NCI-H187 (cell line): Measurements from ENCODE around the gene NBEA.

Source experiments
- DNase-seq, 2 experiments: peaks; one replicate each; lab custom pipeline; 2025; lab: John Stamatoyannopoulos, UW

The NBEA gene

GRCh38 chr13:35474496-35475211 is 532.6 kb downstream of the NBEA start:
- no peak for DNase-seq

- DNase-seq, result peak in 1 of 2 experiments; percentile 35
Observed at GRCh38 chr13:35475212-35475959, 533.3 kb downstream of the NBEA start.

- DNase-seq, result peak; percentile 36 to 58
Observed at GRCh38 chr13:35475960-35476943, 534.2 kb downstream of the NBEA start, which contains the start of gene MAB21L1. TSS of gene MAB21L1 (minus strand) at chr13:35476689. CDS start at chr13:35476138, 551 bp downstream.

- DNase-seq, result no peak
Observed at GRCh38 chr13:35477386-35477946, 535.4 kb downstream of the NBEA start.

- DNase-seq, result no peak
Observed at GRCh38 chr13:35478271-35479037, 536.4 kb downstream of the NBEA start.

- no peak for DNase-seq
Observed at GRCh38 chr13:35479038-35479492, 537.0 kb downstream of the NBEA start.

DNA sequence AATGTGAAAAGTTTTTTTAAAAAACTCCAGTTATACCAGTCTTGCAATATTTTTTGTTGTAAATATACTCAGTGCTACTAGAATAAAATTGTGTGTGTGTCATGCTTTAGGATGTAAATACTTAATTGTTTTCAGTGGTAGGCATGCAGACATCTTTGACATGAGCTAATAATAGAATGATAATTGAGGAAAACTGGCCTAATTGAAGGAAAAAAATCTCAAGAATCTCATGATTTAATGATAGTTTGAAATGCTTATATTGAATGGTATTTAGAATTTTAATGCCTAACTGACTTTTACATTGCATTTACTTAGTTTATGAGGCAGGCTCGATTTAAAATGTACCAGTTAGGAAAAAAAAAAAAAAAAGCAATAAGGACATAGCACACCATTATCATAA is 537.6 kb downstream of the NBEA start:
- DNase-seq, result no peak

DNA sequence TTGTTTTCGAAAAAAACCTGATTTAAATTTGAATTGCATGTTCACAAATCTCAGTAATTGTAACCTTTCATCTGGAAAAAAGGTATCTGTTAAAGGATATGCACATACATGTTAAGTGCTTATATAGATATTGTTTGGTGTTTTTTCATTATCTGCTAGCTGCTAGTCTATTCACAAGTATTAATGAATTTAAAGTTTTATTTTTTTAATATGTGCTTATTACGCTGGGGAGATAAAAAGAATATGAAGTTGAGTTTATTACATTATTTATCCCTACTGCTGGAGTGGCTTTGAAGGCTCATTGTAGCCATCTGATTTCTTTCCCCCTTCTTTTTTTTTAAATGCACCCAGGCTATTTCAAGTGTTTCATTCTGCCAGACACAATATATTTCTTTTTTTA is 538.3 kb downstream of the NBEA start:
- DNase-seq, result no peak

- DNase-seq, result no peak
Observed at GRCh38 chr13:35481777-35482176, 539.7 kb downstream of the NBEA start.

DNA sequence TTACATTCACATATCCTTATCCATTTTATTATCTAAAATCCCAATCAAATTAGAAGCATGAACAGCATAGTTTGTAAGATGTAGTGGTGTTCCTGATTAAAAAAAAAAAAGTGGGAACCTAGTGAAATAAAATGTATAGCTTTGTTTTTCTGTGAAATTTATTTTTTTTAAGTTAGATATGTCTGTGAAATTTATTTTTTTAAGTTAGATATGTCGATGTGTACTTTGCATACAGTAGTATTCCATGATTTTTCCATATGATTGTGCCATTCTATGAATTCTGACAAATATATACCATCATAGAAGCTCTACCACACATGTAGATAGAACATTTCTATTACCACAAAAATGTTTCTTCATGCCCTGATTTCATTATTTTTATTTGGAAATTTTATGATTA is 540.5 kb downstream of the NBEA start:
- no peak for DNase-seq

DNA sequence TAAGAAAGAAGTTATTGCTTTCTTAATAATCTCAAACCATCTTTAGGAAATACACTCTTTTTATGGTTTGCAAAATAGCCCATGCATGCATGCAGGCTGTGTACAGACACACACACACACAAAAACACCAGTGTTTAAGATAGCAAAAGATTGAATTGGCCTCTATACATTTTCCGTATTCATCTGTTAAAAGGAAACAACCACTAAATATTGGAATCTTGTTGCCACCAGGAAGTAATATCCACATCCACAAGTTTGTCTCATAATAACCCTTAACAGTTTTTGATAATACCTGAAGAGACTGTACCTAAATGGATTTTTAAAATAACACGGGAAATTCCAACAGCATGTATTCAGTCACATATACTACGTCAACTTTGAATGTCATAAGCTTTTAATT is 541.7 kb downstream of the NBEA start:
- no peak for DNase-seq

DNA sequence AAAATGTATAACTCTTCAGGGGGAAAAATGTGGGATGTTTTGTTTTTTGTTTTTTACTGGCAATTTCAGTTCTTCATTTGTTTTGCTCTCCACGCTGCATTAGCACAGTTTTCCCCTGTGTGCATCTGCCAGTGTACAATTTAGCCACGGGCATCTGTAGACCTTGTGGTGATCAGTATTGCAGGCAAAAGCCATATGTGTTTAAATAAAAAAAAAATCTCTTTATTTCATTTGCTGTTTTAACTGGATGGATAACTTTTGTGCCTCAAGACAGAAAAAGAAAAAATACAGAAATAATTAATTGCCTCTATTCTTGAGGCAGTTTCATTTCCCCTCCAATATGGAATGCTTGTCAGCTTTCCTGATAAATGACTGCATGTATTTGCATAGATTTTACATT is 542.3 kb downstream of the NBEA start:
- DNase-seq, result no peak

DNA sequence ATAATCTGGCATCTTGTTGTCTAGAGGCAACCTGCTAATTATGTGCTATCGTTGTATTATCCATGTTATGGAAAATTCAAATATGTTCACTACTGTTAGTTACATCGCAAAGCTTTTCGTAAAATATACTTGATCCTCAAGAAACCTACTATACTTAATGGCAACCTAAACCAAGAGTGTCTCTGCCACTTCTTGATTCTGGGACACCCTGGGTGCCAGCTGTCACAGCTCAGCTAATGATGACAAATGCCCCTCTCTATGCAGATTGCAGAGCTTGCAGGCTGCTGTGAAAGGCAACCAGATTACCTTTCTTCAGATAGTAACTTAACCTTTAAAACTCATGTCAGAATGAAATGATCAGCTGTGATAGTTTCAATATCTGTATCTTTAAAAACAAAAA is 543.4 kb downstream of the NBEA start:
- peak in 1 of 2 experiments; percentile 1 for DNase-seq

- DNase-seq, result no peak
Observed at GRCh38 chr13:35489050-35489449, 547.0 kb downstream of the NBEA start.

- no peak for DNase-seq
Observed at GRCh38 chr13:35496006-35496405, 553.9 kb downstream of the NBEA start.

DNA sequence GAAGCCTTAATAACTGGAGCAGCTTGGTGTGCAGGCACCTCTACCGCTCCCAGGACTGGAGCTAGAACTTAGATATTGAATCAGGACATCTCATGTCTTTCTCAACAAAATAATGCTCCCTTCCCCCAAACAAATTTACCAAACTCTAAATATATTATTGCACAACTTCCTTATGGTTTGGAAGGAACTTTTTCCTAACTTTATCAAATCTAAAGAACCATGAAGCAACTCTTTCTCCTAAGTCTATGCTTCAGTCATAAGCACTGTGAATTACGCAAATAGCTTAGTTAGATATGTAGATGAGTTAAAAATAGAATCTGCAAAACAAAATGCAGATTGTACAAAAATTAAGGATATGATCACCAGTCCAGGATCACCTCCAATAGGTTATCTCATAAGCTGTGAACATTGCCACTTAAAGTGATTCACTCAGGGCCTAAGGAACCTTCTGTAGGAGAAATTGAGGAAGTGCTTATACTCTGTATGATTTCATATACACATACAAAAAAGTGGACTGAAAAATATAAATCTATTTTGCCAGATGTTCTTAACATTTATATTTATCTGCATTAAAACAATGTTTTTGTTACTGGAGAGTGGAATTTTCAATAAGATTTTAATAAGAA is 554.8 kb downstream of the NBEA start:
- DNase-seq, result no peak

- no peak for DNase-seq
Observed at GRCh38 chr13:35498231-35498630, 556.2 kb downstream of the NBEA start.

DNA sequence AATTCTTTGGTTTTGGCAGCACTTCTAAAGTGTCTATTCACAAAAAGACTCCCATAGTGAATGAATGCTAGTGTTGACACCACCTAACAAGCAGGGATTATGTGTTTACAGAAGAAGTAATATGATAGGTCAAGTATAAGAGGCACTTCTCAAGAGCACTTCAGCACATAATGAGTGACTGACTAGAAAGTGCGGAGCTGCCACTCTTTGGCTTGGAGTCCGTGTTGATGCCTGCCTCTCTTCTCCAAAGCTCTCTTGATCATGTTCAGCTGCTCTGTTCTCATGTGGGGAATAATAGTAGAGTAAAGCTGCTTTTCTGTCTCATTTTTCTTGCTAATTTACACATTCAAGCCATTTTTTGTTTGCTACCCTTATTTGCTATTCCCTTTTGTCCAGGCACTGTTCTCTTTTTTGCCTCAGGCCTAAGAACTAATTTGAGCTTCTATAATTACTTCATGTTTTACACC is 557.2 kb downstream of the NBEA start:
- peak; percentile 82 to 84 for DNase-seq

GRCh38 chr13:35499676-35500075 is 557.6 kb downstream of the NBEA start:
- DNase-seq, result peak in 1 of 2 experiments; percentile 72

DNA sequence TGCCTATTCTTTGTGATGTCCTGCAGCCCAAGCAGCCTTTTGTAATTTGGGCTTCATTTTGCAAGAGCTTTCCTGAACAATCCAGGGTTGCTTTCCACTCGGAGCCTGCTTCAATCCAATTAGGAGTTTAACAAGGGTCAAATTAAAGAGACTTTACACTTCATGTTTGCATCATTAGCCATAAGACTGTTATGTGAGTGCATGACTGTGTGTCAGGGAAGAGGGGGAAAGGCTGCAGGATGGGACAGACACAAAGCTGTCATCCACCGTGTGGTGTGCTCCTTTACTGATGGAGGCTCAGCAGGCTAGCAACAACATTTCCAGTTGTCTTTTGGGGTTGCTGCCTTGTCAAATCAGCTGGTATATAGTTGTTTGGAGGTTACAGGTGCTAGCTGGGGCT is 558.1 kb downstream of the NBEA start:
- DNase-seq, result no peak
